Thoracic aorta (tissue), 2 donors: ENCODE measurements around the gene PLSCR2. TPM values are rescaled to one million over a fixed set of nuclear protein-coding genes. Genes with fewer than 3 reads are reported as not detected.

Experiments used
- ATAC-seq: fragments of 150-250 bp; one replicate; pipeline ENCODE4 v1.8.0; 2017; ENCODE audit warnings: low read depth; ENCODE audit not compliant: insufficient number of reproducible peaks, low FRiP score
- DNase-seq: peaks from one replicate; pipeline ENCODE4 v3.0.0-alpha.2; 2020; ENCODE audit warnings: low spot score
- H3K27ac ChIP-seq, 2 donors: fragments of 200-600 bp; sonication (generic); 1 replicate in 1 of 2; 2 replicates in 1 of 2; pipeline ENCODE4 v1.5.1; 2016; ENCODE audit warnings: mild to moderate bottlenecking in 2 of 2, moderate library complexity in 2 of 2
- H3K27me3 ChIP-seq: fragments of 200-600 bp; sonication (generic); replicated peaks from 2 replicates; pipeline ENCODE4 v1.6.0; 2016; ENCODE audit warnings: mild to moderate bottlenecking; ENCODE audit not compliant: insufficient read depth
- H3K36me3 ChIP-seq: fragments of 200-600 bp; sonication (generic); one replicate; pipeline ENCODE4 v1.5.1; 2016
- H3K4me1 ChIP-seq, 2 donors: fragments of 200-600 bp; sonication (generic); 1 replicate in 1 of 2; 2 replicates in 1 of 2; pipeline versions ENCODE4 v1.5.1 to v1.6.0; 2016; ENCODE audit warnings: low read depth in 2 of 2, mild to moderate bottlenecking in 1 of 2; ENCODE audit not compliant: control insufficient read depth in 1 of 2
- H3K4me3 ChIP-seq: fragments of 200-600 bp; sonication (generic); 2 replicates; pipeline ENCODE4 v1.5.1; 2016; ENCODE audit warnings: mild to moderate bottlenecking
- H3K9me3 ChIP-seq: fragments of 200-600 bp; sonication (generic); 2 replicates; pipeline ENCODE4 v1.5.1; 2016
- total RNA-seq, 2 donors: library from RNA; depleted of rRNA; stranded (reverse); fragments of >200 nt; gene quantifications; one replicate each; pipeline versions ENCODE4 v1.1.0 to v1.2.3, GENCODE V29; 2016
- TF ChIP-seq, protein P1 (sequence below): fragments of 200-600 bp; sonication (generic); IDR thresholded peaks from one replicate; pipeline ENCODE4 v1.5.1; 2019; ENCODE audit warnings: antibody characterized with exemption

Gene PLSCR2
- total RNA-seq, 2 donors from 2014 or later: 2.9 TPM; not detected in 1

DNA sequence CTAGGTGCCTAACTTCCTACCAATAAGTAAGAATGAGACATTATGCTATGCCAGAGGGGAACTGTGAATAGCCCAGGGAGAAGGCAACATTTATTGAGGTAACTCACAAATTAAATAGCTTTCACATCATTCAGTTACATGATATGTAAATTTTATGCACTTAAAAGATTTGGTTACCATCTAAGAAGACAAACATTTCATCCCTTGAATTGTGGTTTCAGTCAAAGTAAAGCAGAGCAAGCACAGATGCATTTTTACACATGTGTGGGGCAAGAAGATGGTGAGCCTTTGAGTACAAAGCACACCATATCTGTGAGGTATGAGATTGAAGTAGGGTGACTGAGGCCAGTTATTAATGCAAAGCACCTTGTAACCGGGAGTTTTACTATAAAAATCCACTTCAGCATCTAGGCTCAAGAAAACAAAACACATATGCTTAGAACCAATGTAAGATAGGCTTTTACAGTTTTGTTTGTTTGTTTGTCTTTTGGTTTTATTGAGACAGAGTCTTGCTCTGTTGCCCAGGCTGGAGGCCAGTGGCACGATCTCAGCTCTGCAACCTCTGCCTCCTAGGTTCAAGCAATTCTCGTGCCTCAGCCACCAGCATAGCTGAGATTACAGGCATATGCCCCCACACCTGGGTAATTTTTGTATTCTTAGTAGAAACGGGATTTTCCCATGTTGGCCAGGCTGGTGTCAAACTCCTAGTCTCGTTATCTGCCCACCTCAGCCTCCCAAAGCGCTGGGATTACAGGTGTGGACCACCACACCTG, 3.5 kb downstream of the PLSCR2 start:
- H3K4me1 ChIP-seq: peaks cover 0 to 17% of the 10 kb centered on the region in 2 donors

DNA sequence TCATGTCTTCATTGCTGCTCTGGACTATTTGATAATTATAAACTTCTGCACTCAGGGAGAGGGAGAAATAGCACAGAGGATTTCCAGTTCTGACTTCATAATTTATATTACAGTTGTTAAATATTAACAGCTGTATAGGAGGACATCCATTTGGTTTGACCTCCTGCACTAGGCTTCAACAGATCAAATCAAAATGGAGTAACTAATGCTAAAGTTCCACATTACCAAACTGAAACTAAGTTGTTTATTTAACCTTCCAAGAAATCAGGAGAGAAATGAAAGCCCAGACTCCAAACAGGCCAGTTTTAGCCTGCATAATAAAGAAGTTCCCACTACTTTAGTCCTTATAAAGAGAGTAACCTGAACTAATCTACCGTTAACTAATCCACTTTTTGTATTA, 4.6 kb downstream of the PLSCR2 start:
- H3K36me3 ChIP-seq: no peaks in the 10 kb centered on the region
- peaks cover 0 to 17% of the 10 kb centered on the region in 2 donors for H3K4me1 ChIP-seq
- no peak for ATAC-seq
- H3K4me3 ChIP-seq: no peak overlapping the region
- DNase-seq: no peak
- no peaks in the 10 kb centered on the region for H3K27me3 ChIP-seq
- TF ChIP-seq, protein P1, sequence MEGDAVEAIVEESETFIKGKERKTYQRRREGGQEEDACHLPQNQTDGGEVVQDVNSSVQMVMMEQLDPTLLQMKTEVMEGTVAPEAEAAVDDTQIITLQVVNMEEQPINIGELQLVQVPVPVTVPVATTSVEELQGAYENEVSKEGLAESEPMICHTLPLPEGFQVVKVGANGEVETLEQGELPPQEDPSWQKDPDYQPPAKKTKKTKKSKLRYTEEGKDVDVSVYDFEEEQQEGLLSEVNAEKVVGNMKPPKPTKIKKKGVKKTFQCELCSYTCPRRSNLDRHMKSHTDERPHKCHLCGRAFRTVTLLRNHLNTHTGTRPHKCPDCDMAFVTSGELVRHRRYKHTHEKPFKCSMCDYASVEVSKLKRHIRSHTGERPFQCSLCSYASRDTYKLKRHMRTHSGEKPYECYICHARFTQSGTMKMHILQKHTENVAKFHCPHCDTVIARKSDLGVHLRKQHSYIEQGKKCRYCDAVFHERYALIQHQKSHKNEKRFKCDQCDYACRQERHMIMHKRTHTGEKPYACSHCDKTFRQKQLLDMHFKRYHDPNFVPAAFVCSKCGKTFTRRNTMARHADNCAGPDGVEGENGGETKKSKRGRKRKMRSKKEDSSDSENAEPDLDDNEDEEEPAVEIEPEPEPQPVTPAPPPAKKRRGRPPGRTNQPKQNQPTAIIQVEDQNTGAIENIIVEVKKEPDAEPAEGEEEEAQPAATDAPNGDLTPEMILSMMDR: no peak
- H3K9me3 ChIP-seq: no peaks in the 10 kb centered on the region
- H3K27ac ChIP-seq: no peak overlapping the region

More for the DNA sequence above, 3.5 kb downstream of the PLSCR2 start:
- ATAC-seq: no peak
- Histone ChIP-seq H3K9me3 (no peaks in the 10 kb centered on the region), H3K4me3 (no peak overlapping the region), H3K36me3 (no peaks in the 10 kb centered on the region), H3K27me3 (no peaks in the 10 kb centered on the region), H3K27ac (no peak overlapping the region)
- DNase-seq: no peak
- TF ChIP-seq, protein P1: no peak

DNA sequence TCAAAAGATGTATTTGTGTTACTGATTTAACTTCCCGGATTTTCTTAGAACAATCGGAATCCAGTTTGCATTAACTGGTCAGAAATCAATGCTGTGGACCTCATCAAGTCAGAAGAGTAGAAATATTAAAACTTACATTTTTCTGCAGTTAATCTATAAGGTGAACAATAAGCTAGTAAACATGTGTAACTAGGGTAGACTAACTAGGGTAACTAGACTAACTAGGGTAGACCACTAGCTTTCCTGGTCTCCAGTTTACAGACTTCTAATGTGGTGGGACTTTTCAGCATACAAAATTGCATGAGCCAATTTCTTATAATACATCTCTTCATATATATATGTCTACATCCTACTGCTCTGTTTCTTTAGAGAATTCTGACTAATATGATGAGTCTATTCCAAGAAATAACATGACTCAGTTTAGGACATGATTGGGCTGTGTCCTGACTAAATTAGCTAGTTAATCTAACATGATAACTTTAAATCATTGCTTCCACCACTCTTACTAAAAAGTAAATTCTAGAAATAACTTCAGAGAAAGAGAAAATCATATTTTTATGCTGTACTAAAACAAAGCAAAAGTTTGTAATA, 5.3 kb downstream of the PLSCR2 start:
- ATAC-seq (no peak), DNase-seq (no peak)
- no peaks in the 10 kb centered on the region for H3K36me3 ChIP-seq
- H3K9me3 ChIP-seq: no peaks in the 10 kb centered on the region
- no peak overlapping the region for H3K4me3 ChIP-seq
- no peaks in the 10 kb centered on the region for H3K27me3 ChIP-seq
- peaks cover 0 to 12% of the 10 kb centered on the region in 2 donors for H3K4me1 ChIP-seq
- TF ChIP-seq, protein P1: no peak
- no peak overlapping the region for H3K27ac ChIP-seq

DNA sequence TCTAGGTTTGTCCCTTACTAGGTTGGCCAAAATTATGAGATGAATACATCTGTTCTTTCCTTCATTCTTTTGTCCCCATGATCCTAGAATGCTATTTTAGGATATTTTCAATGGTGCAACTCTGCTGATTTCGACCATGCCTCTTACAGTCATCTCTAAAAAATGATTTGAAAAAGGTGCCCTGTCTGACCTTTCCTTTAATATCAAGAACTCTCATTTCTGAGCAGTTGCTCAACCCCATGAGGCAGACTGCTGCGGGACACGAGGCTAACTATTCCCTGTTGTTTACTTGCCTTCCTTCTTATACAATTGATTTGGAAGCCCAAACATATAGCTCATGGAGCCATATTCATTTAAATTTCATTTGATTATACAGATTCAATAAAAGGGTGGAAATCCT, 14.6 kb downstream of the PLSCR2 start:
- TF ChIP-seq, protein P1: no peak
- Histone ChIP-seq H3K27me3 (no peaks in the 10 kb centered on the region), H3K27ac (no peak overlapping the region), H3K9me3 (no peaks in the 10 kb centered on the region), H3K36me3 (no peaks in the 10 kb centered on the region), H3K4me3 (no peak overlapping the region), H3K4me1 (no peaks in the 10 kb centered on the region)
- no peak for ATAC-seq
- DNase-seq: no peak

DNA sequence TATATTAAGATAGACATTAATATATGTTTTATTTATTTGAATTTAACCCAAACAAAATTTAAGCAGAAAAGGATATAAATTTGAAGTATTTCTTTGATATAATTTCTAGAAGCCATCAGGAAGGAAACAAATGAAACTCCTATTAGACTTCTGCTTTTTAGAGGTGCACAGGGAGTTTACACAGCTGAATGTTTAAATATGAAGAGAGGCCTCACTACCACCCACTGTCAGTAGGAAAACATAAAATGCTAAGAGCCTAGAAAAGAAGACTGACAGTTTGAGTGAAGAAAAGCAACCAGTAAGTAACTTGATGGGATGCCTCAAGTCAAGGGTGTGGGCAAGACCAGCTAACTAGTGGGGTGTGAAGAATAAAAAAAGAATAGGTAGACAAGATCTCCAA, 19.7 kb downstream of the PLSCR2 start:
- TF ChIP-seq, protein P1: no peak
- no peak for DNase-seq
- H3K4me3 ChIP-seq: no peak overlapping the region
- H3K36me3 ChIP-seq: no peaks in the 10 kb centered on the region
- H3K9me3 ChIP-seq: peaks cover 7% of the 10 kb centered on the region
- no peaks in the 10 kb centered on the region for H3K4me1 ChIP-seq
- H3K27me3 ChIP-seq: no peaks in the 10 kb centered on the region
- no peak for ATAC-seq
- H3K27ac ChIP-seq: no peak overlapping the region
